HEK293 (cell line): Measurements from ENCODE around the gene DNAJC4.
A peak's percentile ranks its signal among the peaks of the same experiment; 100 is the strongest.

Experiments used
- CTCF ChIA-PET: fragments of 350-600 bp; formaldehyde crosslinking; extraction: SDS; loops from one replicate; lab custom pipeline; 2021; ENCODE audit warnings: antibody characterized with exemption; lab: Yijun Ruan, JAX
- POLR2A ChIA-PET: fragments of 300-600 bp; formaldehyde crosslinking; extraction: SDS; loops from one replicate; lab custom pipeline; 2020; ENCODE audit warnings: antibody characterized with exemption, inconsistent platforms; lab: Yijun Ruan, JAX
- H3K27ac ChIP-seq: fragments of 200-500 bp; sonication (Bioruptor generic); 2 replicates; pipeline ENCODE4 v1.5.1; 2014; ENCODE audit warnings: low read depth, low read length, control low read depth, inconsistent platforms; ENCODE audit errors: extremely low read depth
- H3K36me3 ChIP-seq, 2 experiments: fragments of 200-500 bp in 1 of 2; sonication (Bioruptor generic) in 1 of 2; 1 replicate in 1 of 2; 2 replicates in 1 of 2; pipeline ENCODE4 v1.5.1; 2014 to 2017; ENCODE audit warnings: inconsistent platforms in 2 of 2, low read length in 2 of 2; ENCODE audit not compliant: control insufficient read depth in 2 of 2, insufficient read depth in 1 of 2
- H3K4me1 ChIP-seq: fragments of 200-500 bp; sonication (Bioruptor generic); 2 replicates; pipeline ENCODE4 v1.5.1; 2014; ENCODE audit warnings: mild to moderate bottlenecking, low read length, inconsistent platforms; ENCODE audit not compliant: control insufficient read depth, insufficient read depth
- H3K4me3 ChIP-seq: 2 replicates; pipeline ENCODE4 v1.5.1; 2011; ENCODE audit warnings: low read depth, mild to moderate bottlenecking, control low read depth, low read length, moderate library complexity
- H3K9me3 ChIP-seq: fragments of 200-500 bp; sonication (Bioruptor generic); 2 replicates; pipeline ENCODE4 v1.5.1; 2014; ENCODE audit warnings: low read depth, low read length, inconsistent platforms; ENCODE audit not compliant: control insufficient read depth, insufficient read depth
- ATF2 ChIP-seq: fragments of 450-650 bp; formaldehyde crosslinking; IDR thresholded peaks from 2 replicates; pipeline ENCODE4 v1.5.1; 2016; ENCODE audit warnings: missing biosample characterization, missing genetic modification characterization, low read depth
- EGR2 ChIP-seq: fragments of 450-650 bp; formaldehyde crosslinking; IDR thresholded peaks from 2 replicates; pipeline ENCODE4 v1.5.1; 2016; ENCODE audit warnings: low read depth, missing biosample characterization, missing genetic modification characterization
- GLIS2 ChIP-seq: fragments of 450-650 bp; formaldehyde crosslinking; IDR thresholded peaks from 2 replicates; pipeline ENCODE4 v1.5.1; 2016; ENCODE audit warnings: missing biosample characterization, missing genetic modification characterization
- INSM2 ChIP-seq: fragments of 450-650 bp; formaldehyde crosslinking; IDR thresholded peaks from 2 replicates; pipeline ENCODE4 v1.5.1; 2016; ENCODE audit warnings: missing biosample characterization, missing genetic modification characterization
- KLF10 ChIP-seq: fragments of 450-650 bp; IDR thresholded peaks from 2 replicates; pipeline ENCODE4 v1.5.1; 2018; ENCODE audit warnings: missing biosample characterization, mild to moderate bottlenecking, missing genetic modification characterization
- KLF8 ChIP-seq: fragments of 450-650 bp; formaldehyde crosslinking; IDR thresholded peaks from 2 replicates; pipeline ENCODE4 v1.5.1; 2016; ENCODE audit warnings: missing biosample characterization, missing genetic modification characterization
- REPIN1 ChIP-seq: fragments of 450-650 bp; formaldehyde crosslinking; IDR thresholded peaks from 2 replicates; pipeline ENCODE4 v1.5.1; 2017; ENCODE audit warnings: missing biosample characterization, missing genetic modification characterization, low read depth
- YY2 ChIP-seq: fragments of 450-650 bp; formaldehyde crosslinking; IDR thresholded peaks from 2 replicates; pipeline ENCODE4 v1.5.1; 2016; ENCODE audit warnings: missing biosample characterization, missing genetic modification characterization
- ZBTB17 ChIP-seq: fragments of 450-650 bp; formaldehyde crosslinking; IDR thresholded peaks from 2 replicates; pipeline ENCODE4 v1.5.1; 2016; ENCODE audit warnings: missing biosample characterization, missing genetic modification characterization
- ZNF19 ChIP-seq: fragments of 450-650 bp; formaldehyde crosslinking; IDR thresholded peaks from 2 replicates; pipeline ENCODE4; 2016; ENCODE audit warnings: missing biosample characterization, missing genetic modification characterization, low read depth
- ZNF202 ChIP-seq: fragments of 450-650 bp; formaldehyde crosslinking; IDR thresholded peaks from 2 replicates; pipeline ENCODE4 v1.5.1; 2016; ENCODE audit warnings: missing biosample characterization, missing genetic modification characterization, borderline replicate concordance
- ZNF292 ChIP-seq: fragments of 450-650 bp; formaldehyde crosslinking; IDR thresholded peaks from 2 replicates; pipeline ENCODE4 v1.5.1; 2016; ENCODE audit warnings: low read depth, missing biosample characterization, missing genetic modification characterization, borderline replicate concordance
- ZNF48 ChIP-seq: fragments of 450-650 bp; formaldehyde crosslinking; IDR thresholded peaks from 2 replicates; pipeline ENCODE4 v1.5.1; 2016; ENCODE audit warnings: missing biosample characterization, missing genetic modification characterization
- ZNF514 ChIP-seq: fragments of 450-650 bp; formaldehyde crosslinking; IDR thresholded peaks from 2 replicates; pipeline ENCODE4 v1.5.1; 2016; ENCODE audit warnings: missing biosample characterization, missing genetic modification characterization
- ZNF530 ChIP-seq: fragments of 450-650 bp; formaldehyde crosslinking; IDR thresholded peaks from 2 replicates; pipeline ENCODE4 v1.5.1; 2016; ENCODE audit warnings: low read depth, missing biosample characterization, missing genetic modification characterization
- ZNF548 ChIP-seq: fragments of 450-650 bp; formaldehyde crosslinking; IDR thresholded peaks from 2 replicates; pipeline ENCODE4 v1.5.1; 2016; ENCODE audit warnings: missing biosample characterization, missing genetic modification characterization
- ZNF561 ChIP-seq: fragments of 450-650 bp; IDR thresholded peaks from 2 replicates; pipeline ENCODE4 v1.5.1; 2018; ENCODE audit warnings: missing biosample characterization, missing genetic modification characterization, borderline replicate concordance
- ZNF645 ChIP-seq: fragments of 450-650 bp; formaldehyde crosslinking; IDR thresholded peaks from 2 replicates; pipeline ENCODE4; 2016; ENCODE audit warnings: missing biosample characterization, missing genetic modification characterization
- TF ChIP-seq, protein P1 (sequence below): fragments of 450-650 bp; formaldehyde crosslinking; IDR thresholded peaks from 2 replicates; pipeline ENCODE4 v1.5.1; 2016; ENCODE audit warnings: missing biosample characterization, missing genetic modification characterization
- TF ChIP-seq, protein P2 (sequence below): fragments of 450-650 bp; formaldehyde crosslinking; optimal IDR thresholded peaks from 2 replicates; pipeline ENCODE3; 2016; ENCODE audit warnings: missing biosample characterization, mild to moderate bottlenecking, missing genetic modification characterization
- TF ChIP-seq, protein P3 (sequence below): fragments of 450-650 bp; formaldehyde crosslinking; IDR thresholded peaks from 2 replicates; pipeline ENCODE4 v1.5.1; 2016; ENCODE audit warnings: missing biosample characterization, missing genetic modification characterization

The DNAJC4 gene

GRCh38 chr11:64252003-64252872 is 21.9 kb downstream of the DNAJC4 start (continued):
- TF ChIP-seq, protein P1, sequence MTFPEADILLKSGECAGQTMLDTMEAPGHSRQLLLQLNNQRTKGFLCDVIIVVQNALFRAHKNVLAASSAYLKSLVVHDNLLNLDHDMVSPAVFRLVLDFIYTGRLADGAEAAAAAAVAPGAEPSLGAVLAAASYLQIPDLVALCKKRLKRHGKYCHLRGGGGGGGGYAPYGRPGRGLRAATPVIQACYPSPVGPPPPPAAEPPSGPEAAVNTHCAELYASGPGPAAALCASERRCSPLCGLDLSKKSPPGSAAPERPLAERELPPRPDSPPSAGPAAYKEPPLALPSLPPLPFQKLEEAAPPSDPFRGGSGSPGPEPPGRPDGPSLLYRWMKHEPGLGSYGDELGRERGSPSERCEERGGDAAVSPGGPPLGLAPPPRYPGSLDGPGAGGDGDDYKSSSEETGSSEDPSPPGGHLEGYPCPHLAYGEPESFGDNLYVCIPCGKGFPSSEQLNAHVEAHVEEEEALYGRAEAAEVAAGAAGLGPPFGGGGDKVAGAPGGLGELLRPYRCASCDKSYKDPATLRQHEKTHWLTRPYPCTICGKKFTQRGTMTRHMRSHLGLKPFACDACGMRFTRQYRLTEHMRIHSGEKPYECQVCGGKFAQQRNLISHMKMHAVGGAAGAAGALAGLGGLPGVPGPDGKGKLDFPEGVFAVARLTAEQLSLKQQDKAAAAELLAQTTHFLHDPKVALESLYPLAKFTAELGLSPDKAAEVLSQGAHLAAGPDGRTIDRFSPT (tag by site-specific recombination) = peak; percentile 73
- peak; percentile 66 for TF ChIP-seq ZBTB17 (tag by site-specific recombination)

DNA sequence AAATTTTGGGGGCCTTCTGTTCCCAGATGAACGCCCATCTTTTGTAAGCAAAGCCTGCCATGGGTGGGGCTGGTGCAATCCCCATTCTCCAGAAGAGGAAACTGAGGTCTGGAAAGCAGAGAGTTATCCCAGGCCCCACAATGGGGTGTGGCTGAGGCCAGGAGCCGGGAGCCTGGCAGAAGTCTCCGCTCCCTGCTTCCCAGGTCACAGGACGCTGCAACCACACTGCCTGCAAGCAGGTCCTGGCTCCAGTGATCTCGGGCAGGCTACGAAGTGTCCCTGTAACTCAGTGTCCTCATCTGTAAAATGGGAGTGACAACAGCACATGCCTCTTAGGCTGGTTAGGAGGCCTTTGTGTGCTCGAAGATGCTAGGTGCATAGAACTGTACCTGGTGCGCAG is 22.7 kb downstream of the DNAJC4 start:
- ChIA-PET POLR2A (interaction anchor here (0.5 to 4.2 kb wide), 8 partner anchors 10 to 68 kb away, joined by 3 to 52 read pairs (median 4); partner anchors contain the start of genes FKBP2 and STIP1), CTCF (interaction anchor here (3.6 kb wide), 1 partner anchor 50 kb away, joined by 48 read pairs; the partner anchor contains the start of gene CATSPERZ)
- Histone ChIP-seq H3K9me3 (no peaks in the 10 kb centered on the region), H3K36me3 (peaks cover 0 to 28% of the 10 kb centered on the region in 2 experiments; a peak in 2 of 3 replicates), H3K4me3 (no peak overlapping the region), H3K4me1 (peaks cover 10% of the 10 kb centered on the region), H3K27ac (no peak overlapping the region)
- TF ChIP-seq ZNF19 (tag by site-specific recombination) (no peak), KLF8 (peak; percentile 39; the same call in 1 of the 2 replicates)

- Histone ChIP-seq H3K36me3 (peaks cover 0 to 33% of the 10 kb centered on the region in 2 experiments; a peak in 2 of 3 replicates), H3K9me3 (no peaks in the 10 kb centered on the region), H3K4me1 (peaks cover 10% of the 10 kb centered on the region), H3K4me3 (no peak overlapping the region), H3K27ac (no peak overlapping the region)
- CTCF ChIA-PET = no interaction called here
- POLR2A ChIA-PET = interaction anchor here (1.0 to 1.6 kb wide), 3 partner anchors 12 to 68 kb away, joined by 3 to 4 read pairs (median 3); partner anchors contain the start of genes FKBP2 and STIP1
- TF ChIP-seq ZNF292 (tag by site-specific recombination) (no peak), ZNF202 (tag by site-specific recombination) (no peak), ZNF48 (no peak), ATF2 (tag by site-specific recombination) (no peak), ZNF548 (no peak), ZNF514 (tag by site-specific recombination) (no peak), ZNF561 (no peak), KLF10 (no peak), INSM2 (tag by site-specific recombination) (no peak), REPIN1 (tag by site-specific recombination) (no peak), YY2 (tag by site-specific recombination) (no peak), EGR2 (tag by site-specific recombination) (no peak), GLIS2 (tag by site-specific recombination) (no peak), ZNF645 (tag by site-specific recombination) (no peak), ZNF530 (no peak)
- TF ChIP-seq, protein P2, sequence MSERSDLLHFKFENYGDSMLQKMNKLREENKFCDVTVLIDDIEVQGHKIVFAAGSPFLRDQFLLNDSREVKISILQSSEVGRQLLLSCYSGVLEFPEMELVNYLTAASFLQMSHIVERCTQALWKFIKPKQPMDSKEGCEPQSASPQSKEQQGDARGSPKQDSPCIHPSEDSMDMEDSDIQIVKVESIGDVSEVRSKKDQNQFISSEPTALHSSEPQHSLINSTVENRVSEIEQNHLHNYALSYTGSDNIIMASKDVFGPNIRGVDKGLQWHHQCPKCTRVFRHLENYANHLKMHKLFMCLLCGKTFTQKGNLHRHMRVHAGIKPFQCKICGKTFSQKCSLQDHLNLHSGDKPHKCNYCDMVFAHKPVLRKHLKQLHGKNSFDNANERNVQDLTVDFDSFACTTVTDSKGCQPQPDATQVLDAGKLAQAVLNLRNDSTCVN (tag by site-specific recombination) = no peak
- TF ChIP-seq, protein P3, sequence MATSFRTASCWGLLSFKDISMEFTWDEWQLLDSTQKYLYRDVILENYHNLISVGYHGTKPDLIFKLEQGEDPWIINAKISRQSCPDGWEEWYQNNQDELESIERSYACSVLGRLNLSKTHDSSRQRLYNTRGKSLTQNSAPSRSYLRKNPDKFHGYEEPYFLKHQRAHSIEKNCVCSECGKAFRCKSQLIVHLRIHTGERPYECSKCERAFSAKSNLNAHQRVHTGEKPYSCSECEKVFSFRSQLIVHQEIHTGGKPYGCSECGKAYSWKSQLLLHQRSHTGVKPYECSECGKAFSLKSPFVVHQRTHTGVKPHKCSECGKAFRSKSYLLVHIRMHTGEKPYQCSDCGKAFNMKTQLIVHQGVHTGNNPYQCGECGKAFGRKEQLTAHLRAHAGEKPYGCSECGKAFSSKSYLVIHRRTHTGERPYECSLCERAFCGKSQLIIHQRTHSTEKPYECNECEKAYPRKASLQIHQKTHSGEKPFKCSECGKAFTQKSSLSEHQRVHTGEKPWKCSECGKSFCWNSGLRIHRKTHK (tag by site-specific recombination) = no peak
These were observed 23.1 kb downstream of the DNAJC4 start for GRCh38 chr11:64253481-64253880.
